Heart left ventricle (tissue), 16 donors: Measurements from ENCODE around the gene HSPA1B. TPM values are rescaled to one million over a fixed set of nuclear protein-coding genes. Genes with fewer than 3 reads are reported as not detected.

ENCODE experiments used
- ATAC-seq, 4 donors: fragments of 200-7000 bp; cut with Tn5 transposase; one replicate each; pipeline ENCODE4 v1.9.1; 2020 to 2022; ENCODE audit warnings: moderate library complexity in 4 of 4, mild to moderate bottlenecking in 3 of 4, moderate number of reproducible peaks in 1 of 4
- DNase-seq, 5 donors: peaks; one replicate each; pipeline ENCODE4 v3.0.0-alpha.2; 2020
- H3K27ac ChIP-seq, 12 donors: fragments of 200-600 bp; sonication (generic) in 4 of 12; one replicate each; pipeline versions ENCODE4 v1.5.0 to v1.8.0; 2016 to 2022; ENCODE audit warnings: mild to moderate bottlenecking in 2 of 12
- H3K27me3 ChIP-seq, 9 donors: fragments of 200-600 bp; sonication (generic) in 2 of 9; one replicate each; pipeline versions ENCODE4 v1.5.1 to v1.8.0; 2016 to 2022; ENCODE audit warnings: mild to moderate bottlenecking in 3 of 9
- H3K36me3 ChIP-seq, 9 donors: fragments of 200-600 bp; sonication (generic) in 2 of 9; one replicate each; pipeline versions ENCODE4 v1.5.0 to v1.8.0; 2018 to 2022; ENCODE audit warnings: mild to moderate bottlenecking in 2 of 9
- H3K4me1 ChIP-seq, 12 donors: fragments of 200-600 bp; sonication (generic) in 4 of 12; one replicate each; pipeline versions ENCODE4 v1.5.0 to v1.8.0; 2016 to 2022; ENCODE audit warnings: mild to moderate bottlenecking in 3 of 12
- H3K4me3 ChIP-seq, 12 donors: fragments of 200-600 bp; sonication (generic) in 4 of 12; one replicate each; pipeline versions ENCODE4 v1.5.0 to v1.8.0; 2017 to 2022; ENCODE audit warnings: mild to moderate bottlenecking in 9 of 12, moderate library complexity in 4 of 12
- H3K9me3 ChIP-seq, 12 donors: fragments of 200-600 bp; sonication (generic) in 4 of 12; one replicate each; pipeline versions ENCODE4 v1.5.0 to v1.8.0; 2016 to 2022; ENCODE audit warnings: mild to moderate bottlenecking in 1 of 12
- POLR2A ChIP-seq, 2 donors: fragments of 450-650 bp; IDR thresholded peaks; one replicate each; pipeline ENCODE4 v1.6.1; 2017; ENCODE audit warnings: antibody characterized with exemption in 2 of 2, mild to moderate bottlenecking in 2 of 2, moderate library complexity in 2 of 2
- WGBS, 4 donors: extraction: QIAGEN DNeasy Blood & Tissue Kit in 2 of 4; methylation state at CpG; one replicate each; pipeline versions ENCODE4 v1.1.5 to v1.1.7; 2013 to 2018; 5-methylcytosine and 5-hydroxymethylcytosine counted together
- intact Hi-C, 10 donors: fragments of 100-400 bp; cut with DNase I; formaldehyde crosslinking; loops; one replicate each; pipeline versions ENCODE4 v1.11.1 to v1.14.2; 2022
- polyA plus RNA-seq, 2 donors: library from polyadenylated mRNA; stranded (reverse); fragments of 200-250 nt; gene quantifications; one replicate each; pipeline ENCODE4 v1.2.3, GENCODE V29; 2013
- total RNA-seq, 9 donors: library from RNA; depleted of rRNA in 2 of 9; stranded (reverse); fragments of >200 nt in 2 of 9; fragmentation: NEBNext Ultra II Directional in 3 of 9; extraction: Animal tissue kit (Norgen Biotek cat#: 25700) in 3 of 9; gene quantifications; one replicate each; pipeline versions ENCODE4 v1.1.0 to v1.2.4, GENCODE V29; 2016 to 2023
- TF ChIP-seq, protein P1 (sequence below), 12 donors: fragments of 200-600 bp; sonication (generic) in 4 of 12; IDR thresholded peaks; one replicate each; pipeline versions ENCODE4 v1.5.0 to v1.8.0; 2018 to 2022; ENCODE audit warnings: antibody characterized with exemption in 12 of 12, mild to moderate bottlenecking in 5 of 12
- donor health status: ischemic (EF 13 %, LVEDD 7.1; RV severe dilation, severe dysfunction).
- donor health status: healthy with polysubstance abuse.
- donor health status: DM: no; HTN: yes; CAD: no.
- donor health status: DM: no; HTN: no; CAD: no.
- donor health status: ischemic (EF 25% LVEDD 6.9; RV normal size, moderate dysfunction).
- donor health status: ischemic (EF 25% LVEDD 5.7; RV mildly dilated, moderate dysfunction).
- donor health status: healthy.
- donor health status: DM: yes; HTN: yes; CAD: no.
- donor health status: ischemic (EF 35%, LVEDD 5.7; RV mildly dilated, moderate dysfunction).
- donor health status: nonischemic (EF 11% LVEDD 7.7; RV severe dilation, severe dysfunction).
- donor health status: DM: yes; HTN: yes; CAD: no.
- donor health status: PGD.
- donor health status: ischemic (EF 29% LVEDD 5.4; RV normal size, mild dysfunction).
- donor health status: nonischemic (EF 23%, LVEDD 6.1; RV moderate dilation, normal function).

The HSPA1B gene
- total and polyA plus RNA-seq, 11 donors: 35.2 to 306 (median 146) TPM

DNA sequence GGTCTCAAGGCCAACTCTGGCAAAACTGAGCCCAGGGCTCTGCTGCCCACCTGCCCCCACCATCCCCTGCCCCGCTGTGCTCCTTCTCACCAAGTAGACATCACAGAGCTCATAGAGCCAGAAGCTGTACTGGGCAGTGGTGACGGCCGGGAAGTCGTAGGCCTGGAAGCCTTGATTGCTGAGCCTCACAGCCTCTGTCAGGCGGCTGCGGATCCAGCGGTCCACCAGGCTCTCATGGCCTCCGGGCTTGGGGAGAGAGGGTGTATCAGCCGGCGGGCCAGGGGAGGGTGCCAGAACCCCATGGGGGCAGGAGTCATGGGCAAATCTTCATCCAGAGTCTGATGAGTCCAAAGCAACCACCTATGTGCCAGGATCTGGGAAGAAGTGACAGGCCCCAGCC is 47.6 kb upstream of the HSPA1B start:
- no peaks in the 10 kb centered on the region for H3K9me3 ChIP-seq
- no peak overlapping the region for H3K4me3 ChIP-seq
- ATAC-seq: no peak
- H3K36me3 ChIP-seq: peaks cover 0 to 70% (median 62%) of the 10 kb centered on the region in 9 donors
- intact Hi-C loops: loop anchor here in 3 of 10 donors (5.0 to 10.0 kb wide), 3 partner anchors 38 to 98 kb away; partner anchors contain the start of genes LY6G5C (in 1 of the 3) and MSH5 (in 1 of the 3)
- H3K27me3 ChIP-seq: no peaks in the 10 kb centered on the region
- peaks cover 0 to 20% (median 12%) of the 10 kb centered on the region in 12 donors for H3K4me1 ChIP-seq
- TF ChIP-seq POLR2A (IDR thresholded peaks at IDR 0.05): no peak
- TF ChIP-seq, protein P1, sequence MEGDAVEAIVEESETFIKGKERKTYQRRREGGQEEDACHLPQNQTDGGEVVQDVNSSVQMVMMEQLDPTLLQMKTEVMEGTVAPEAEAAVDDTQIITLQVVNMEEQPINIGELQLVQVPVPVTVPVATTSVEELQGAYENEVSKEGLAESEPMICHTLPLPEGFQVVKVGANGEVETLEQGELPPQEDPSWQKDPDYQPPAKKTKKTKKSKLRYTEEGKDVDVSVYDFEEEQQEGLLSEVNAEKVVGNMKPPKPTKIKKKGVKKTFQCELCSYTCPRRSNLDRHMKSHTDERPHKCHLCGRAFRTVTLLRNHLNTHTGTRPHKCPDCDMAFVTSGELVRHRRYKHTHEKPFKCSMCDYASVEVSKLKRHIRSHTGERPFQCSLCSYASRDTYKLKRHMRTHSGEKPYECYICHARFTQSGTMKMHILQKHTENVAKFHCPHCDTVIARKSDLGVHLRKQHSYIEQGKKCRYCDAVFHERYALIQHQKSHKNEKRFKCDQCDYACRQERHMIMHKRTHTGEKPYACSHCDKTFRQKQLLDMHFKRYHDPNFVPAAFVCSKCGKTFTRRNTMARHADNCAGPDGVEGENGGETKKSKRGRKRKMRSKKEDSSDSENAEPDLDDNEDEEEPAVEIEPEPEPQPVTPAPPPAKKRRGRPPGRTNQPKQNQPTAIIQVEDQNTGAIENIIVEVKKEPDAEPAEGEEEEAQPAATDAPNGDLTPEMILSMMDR (IDR thresholded peaks at IDR 0.05): no peak
- no peak overlapping the region for H3K27ac ChIP-seq
- WGBS, 4 donors: 93 to 97% (median 94%) methylated on average over 9 to 10 of the region's 10 CpGs
- DNase-seq: no peak

DNA sequence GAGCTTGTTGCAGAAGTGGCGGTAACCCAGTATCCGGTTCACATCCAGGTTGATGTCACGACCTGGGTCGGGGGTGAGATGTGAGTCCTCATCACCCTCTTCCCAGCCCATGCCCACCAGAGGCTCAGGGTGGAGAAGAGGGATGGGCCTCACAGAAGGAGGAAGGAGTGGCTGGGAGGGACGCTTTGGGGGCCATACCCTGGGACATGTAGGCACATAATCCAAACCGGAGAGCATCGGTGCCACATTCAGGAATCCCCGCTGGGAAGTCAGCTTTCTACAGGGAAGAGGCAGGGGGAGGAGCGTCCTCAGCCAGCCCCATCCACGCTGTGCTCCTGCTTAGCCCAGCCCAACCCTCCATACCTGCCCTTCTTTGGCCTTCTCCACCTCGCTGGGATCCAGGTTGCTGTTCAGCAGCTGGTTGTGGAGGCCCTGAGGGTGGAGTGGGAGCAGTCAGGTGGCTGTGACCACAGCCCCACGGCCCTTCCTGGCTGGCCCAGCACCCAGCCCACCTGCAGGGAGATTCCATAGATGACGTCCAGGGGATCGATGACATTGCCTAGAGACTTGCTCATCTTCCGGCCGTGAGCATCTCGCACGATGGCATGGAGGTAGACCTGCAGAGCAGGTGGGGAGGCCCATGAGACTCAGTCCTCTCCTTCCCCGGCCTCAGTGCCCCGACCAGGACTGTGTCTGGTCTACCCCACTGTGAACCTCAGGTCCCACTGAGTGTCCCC is 46.9 kb upstream of the HSPA1B start:
- Histone ChIP-seq H3K4me3 (no peak overlapping the region), H3K27me3 (no peaks in the 10 kb centered on the region), H3K27ac (no peak overlapping the region), H3K9me3 (no peaks in the 10 kb centered on the region), H3K36me3 (peaks cover 0 to 77% (median 69%) of the 10 kb centered on the region in 9 donors), H3K4me1 (peaks cover 0 to 20% (median 12%) of the 10 kb centered on the region in 12 donors)
- TF ChIP-seq, protein P1 (IDR thresholded peaks at IDR 0.05): no peak
- TF ChIP-seq POLR2A (IDR thresholded peaks at IDR 0.05): no peak
- intact Hi-C loops: no loop called here
- WGBS, 4 donors: 88 to 93% (median 91%) methylated on average over 15 to 20 of the region's 20 CpGs
- ATAC-seq (no peak), DNase-seq (no peak)

DNA sequence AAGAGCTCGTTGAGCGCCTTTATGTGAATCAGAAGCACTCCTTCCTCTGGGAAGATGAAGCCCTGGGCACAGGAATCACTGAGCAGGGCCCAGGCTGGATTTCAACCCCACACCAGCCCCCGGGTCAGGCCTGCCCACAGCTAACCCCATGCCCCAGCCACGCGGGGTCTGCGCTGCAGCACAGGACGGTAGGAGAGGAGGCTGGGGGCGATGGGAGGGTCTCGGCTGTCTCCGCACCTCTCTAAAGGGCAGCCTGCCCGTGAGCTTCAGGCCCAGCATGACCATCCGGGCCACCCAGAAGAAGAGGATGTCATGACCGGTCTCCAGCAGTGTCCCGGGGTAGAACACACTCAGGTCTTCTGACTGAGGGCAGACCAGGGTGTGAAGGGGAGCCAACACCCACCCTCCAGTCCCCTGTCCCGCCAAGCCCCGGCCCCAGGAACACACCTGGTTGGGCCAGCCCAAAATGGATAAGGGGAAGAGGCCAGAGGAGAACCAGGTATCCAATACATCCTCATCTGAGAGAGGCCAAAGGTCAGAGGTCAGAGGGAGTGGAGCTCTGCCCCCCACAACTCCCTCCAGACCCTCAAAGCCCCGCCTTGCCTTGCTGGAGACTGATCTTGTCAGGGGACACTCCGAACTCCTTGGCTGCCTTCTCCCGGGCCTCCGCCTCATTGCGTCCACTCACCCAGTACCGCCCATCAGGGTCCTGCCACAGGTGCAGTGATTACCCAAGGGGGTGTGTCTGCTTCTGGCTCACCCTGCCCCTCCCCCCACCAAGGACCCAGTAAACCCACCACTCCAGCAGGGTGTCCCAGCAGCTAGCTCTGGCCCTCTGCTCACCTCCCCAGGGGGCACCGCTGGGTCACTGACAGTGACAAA is 46.1 kb upstream of the HSPA1B start:
- Histone ChIP-seq H3K27ac (no peak overlapping the region), H3K4me3 (no peak overlapping the region), H3K36me3 (peaks cover 0 to 83% (median 69%) of the 10 kb centered on the region in 9 donors), H3K4me1 (peaks cover 0 to 16% (median 10%) of the 10 kb centered on the region in 12 donors), H3K9me3 (no peaks in the 10 kb centered on the region), H3K27me3 (no peaks in the 10 kb centered on the region)
- WGBS, 4 donors: 97 to 98% (median 97%) methylated on average over 19 to 23 of the region's 23 CpGs
- TF ChIP-seq POLR2A (IDR thresholded peaks at IDR 0.05): no peak
- TF ChIP-seq, protein P1 (IDR thresholded peaks at IDR 0.05): no peak
- DNase-seq (no peak), ATAC-seq (no peak)
- intact Hi-C loops: no loop called here
